ENCODE results near the gene CPHXL2.

CPHXL2 gene

DNA sequence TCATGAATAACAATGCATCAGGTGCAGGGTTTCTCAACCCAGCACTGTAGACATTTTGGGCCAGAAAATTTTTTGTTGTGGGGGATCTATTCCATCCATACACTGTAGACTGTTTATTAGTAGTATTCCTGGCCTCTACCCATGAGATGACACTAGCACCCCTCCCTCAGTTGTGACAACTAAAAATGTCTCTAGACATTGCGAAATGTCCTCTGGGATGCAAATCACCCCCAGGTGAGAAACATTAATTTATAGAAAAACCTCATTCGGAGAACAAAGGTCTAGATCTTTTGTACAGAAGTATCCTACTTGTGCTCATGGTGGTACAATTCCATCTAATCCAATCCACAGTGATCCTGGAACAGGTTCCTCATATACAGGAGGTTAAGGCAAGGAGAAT, 58.0 kb downstream of the CPHXL2 start:
- TF ChIP-seq, protein P1, sequence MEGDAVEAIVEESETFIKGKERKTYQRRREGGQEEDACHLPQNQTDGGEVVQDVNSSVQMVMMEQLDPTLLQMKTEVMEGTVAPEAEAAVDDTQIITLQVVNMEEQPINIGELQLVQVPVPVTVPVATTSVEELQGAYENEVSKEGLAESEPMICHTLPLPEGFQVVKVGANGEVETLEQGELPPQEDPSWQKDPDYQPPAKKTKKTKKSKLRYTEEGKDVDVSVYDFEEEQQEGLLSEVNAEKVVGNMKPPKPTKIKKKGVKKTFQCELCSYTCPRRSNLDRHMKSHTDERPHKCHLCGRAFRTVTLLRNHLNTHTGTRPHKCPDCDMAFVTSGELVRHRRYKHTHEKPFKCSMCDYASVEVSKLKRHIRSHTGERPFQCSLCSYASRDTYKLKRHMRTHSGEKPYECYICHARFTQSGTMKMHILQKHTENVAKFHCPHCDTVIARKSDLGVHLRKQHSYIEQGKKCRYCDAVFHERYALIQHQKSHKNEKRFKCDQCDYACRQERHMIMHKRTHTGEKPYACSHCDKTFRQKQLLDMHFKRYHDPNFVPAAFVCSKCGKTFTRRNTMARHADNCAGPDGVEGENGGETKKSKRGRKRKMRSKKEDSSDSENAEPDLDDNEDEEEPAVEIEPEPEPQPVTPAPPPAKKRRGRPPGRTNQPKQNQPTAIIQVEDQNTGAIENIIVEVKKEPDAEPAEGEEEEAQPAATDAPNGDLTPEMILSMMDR (IDR thresholded peaks at IDR 0.05; ENCODE audit: low read depth, low read length), result no peak

GRCh38 chr16:75617121-75617520, 59.7 kb downstream of the CPHXL2 start:
- DNase-seq (ENCODE audit: extremely low read depth, low read depth), result no peak
- TF ChIP-seq, protein P1 (IDR thresholded peaks at IDR 0.05; ENCODE audit: low read depth, low read length), result no peak

More for the DNA sequence above, 58.0 kb downstream of the CPHXL2 start:
- DNase-seq (ENCODE audit: extremely low read depth, low read depth), result no peak

DNA sequence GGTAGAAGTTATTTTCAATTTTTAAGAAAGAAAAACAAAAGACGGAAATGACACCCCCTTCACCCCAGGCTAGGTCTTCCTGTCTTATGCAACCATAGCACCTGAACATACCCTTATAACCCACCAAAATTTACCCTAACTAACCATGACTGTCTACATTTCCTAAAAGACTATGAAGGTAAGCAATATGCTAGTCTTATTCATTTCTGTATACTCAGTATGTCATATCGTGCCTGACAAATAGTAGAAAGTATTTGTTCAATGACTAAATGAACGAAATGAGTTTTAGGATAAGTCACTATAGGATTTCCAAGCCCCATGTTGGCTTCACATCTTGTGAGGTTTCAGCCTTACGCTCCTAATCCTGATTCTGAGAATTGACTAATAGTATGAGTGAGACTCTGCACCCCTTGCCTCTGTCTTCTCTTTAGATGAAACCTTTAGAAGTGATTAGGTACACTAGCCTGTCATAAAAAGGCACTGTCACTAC, 60.2 kb downstream of the CPHXL2 start:
- no peak for DNase-seq (ENCODE audit: extremely low read depth, low read depth)
- TF ChIP-seq, protein P1 (IDR thresholded peaks at IDR 0.05; ENCODE audit: low read depth, low read length), result no peak

GRCh38 chr16:75615619-75616018, 61.2 kb downstream of the CPHXL2 start:
- DNase-seq (ENCODE audit: extremely low read depth, low read depth), result no peak
- TF ChIP-seq, protein P1 (IDR thresholded peaks at IDR 0.05; ENCODE audit: low read depth, low read length), result no peak

DNA sequence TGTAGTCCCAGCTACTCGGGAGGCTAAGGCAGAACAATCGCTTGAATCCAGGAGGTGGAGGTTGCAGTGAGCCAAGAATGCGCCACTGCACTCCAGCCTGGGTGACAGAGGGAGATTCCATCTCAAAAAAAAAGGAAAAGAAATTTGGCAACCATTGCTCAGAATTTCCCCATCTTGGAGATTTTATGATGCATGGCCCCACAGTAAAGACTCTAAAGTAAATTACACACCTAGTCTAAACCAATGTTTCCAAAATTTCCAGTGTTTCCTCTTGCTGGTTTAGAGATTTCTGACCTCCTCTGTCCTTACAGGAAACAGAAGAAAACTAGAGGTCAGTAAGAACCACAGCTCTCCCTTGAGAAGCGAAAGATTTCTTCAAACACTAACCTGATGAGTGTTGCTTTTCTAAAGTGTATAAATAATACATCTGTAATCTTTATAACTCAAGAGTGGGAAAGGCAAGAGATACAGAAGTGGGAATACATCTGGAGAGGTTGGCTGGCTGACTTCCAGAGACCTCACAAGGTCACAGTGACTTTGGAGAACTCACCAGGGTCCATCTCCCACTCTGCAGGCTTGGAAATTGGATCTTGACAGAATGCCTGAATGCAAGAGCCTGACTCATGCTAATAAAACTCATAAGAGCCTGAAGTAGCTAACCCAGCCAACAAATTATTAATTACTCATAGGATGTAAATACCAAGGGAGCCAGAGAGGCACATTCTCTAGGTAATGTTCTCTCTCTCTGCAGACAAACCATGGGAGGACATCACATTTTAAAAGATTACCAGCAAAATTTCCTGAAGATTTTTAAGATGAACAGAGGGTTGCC, 62.5 kb downstream of the CPHXL2 start:
- DNase-seq (ENCODE audit: extremely low read depth, low read depth), result no peak
- TF ChIP-seq, protein P1 (IDR thresholded peaks at IDR 0.05; ENCODE audit: low read depth, low read length), result no peak

All from AG09319 (cell line).